ENCODE results near the gene ZCCHC14.
"Not testable (repeated sequence)": the region's sequence is repeated elsewhere in the genome, so short reads cannot be mapped to it uniquely, and the experiment has no call there.

ZCCHC14 gene

GRCh38 chr16:87528690-87529579, 36.1 kb upstream of the ZCCHC14 start:
- Histone ChIP-seq H3K27ac (no peak overlapping the region), H4K20me1 (no peaks in the 10 kb centered on the region), H3K9me3 (replicated peaks in 1 of 11) (peaks cover 41 to 58% (median 54%) of the 10 kb centered on the region in 11 experiments), H3K36me3 (no peaks in the 10 kb centered on the region), H3K27me3 (0 out of 22 replicates have a peak, but pooled peaks cover 0 to 3% (median 0%) of the 10 kb centered on the region in 11 experiments), H3K4me3 (no peak overlapping the region), H3K4me1 (no peaks in the 10 kb centered on the region), H3K4me2 (no peak overlapping the region), H3K9ac (no peak overlapping the region)
- no peak for TF ChIP-seq Cebpa-rat (IDR thresholded peaks at IDR 0.05)

GRCh38 chr16:87527055-87527724, 34.4 kb upstream of the ZCCHC14 start:
- Histone ChIP-seq H3K4me1 (no peaks in the 10 kb centered on the region), H3K9ac (no peak overlapping the region), H3K36me3 (no peaks in the 10 kb centered on the region), H4K20me1 (no peaks in the 10 kb centered on the region), H3K9me3 (replicated peaks in 1 of 11) (peaks cover 32 to 52% (median 46%) of the 10 kb centered on the region in 11 experiments), H3K27ac (no peak overlapping the region), H3K27me3 (0 out of 22 replicates have a peak, but pooled peaks cover 0 to 3% (median 0%) of the 10 kb centered on the region in 11 experiments), H3K4me2 (no peak overlapping the region), H3K4me3 (no peak overlapping the region)
- no peak for TF ChIP-seq Cebpa-rat (IDR thresholded peaks at IDR 0.05)

- Histone ChIP-seq H3K27ac (no peak overlapping the region), H3K9me3 (replicated peaks in 1 of 11) (peaks cover 30 to 44% (median 38%) of the 10 kb centered on the region in 11 experiments), H3K4me1 (no peaks in the 10 kb centered on the region), H3K27me3 (0 out of 22 replicates have a peak, but pooled peaks cover 0 to 3% (median 0%) of the 10 kb centered on the region in 11 experiments), H3K4me3 (no peak overlapping the region), H4K20me1 (no peaks in the 10 kb centered on the region), H3K9ac (no peak overlapping the region), H3K36me3 (no peaks in the 10 kb centered on the region), H3K4me2 (no peak overlapping the region)
- TF ChIP-seq Cebpa-rat (IDR thresholded peaks at IDR 0.05) = no peak
These were observed 33.6 kb upstream of the ZCCHC14 start for GRCh38 chr16:87526238-87526947.

GRCh38 chr16:87525352-87525751, 32.5 kb upstream of the ZCCHC14 start:
- Histone ChIP-seq H3K4me2 (no peak overlapping the region), H3K9ac (no peak overlapping the region), H3K27ac (no peak overlapping the region), H3K4me3 (no peak overlapping the region), H3K36me3 (no peaks in the 10 kb centered on the region), H3K27me3 (0 out of 22 replicates have a peak, but pooled peaks cover 0 to 3% (median 0%) of the 10 kb centered on the region in 11 experiments), H3K9me3 (replicated peaks in 1 of 11) (peaks cover 20 to 34% (median 28%) of the 10 kb centered on the region in 11 experiments), H3K4me1 (no peaks in the 10 kb centered on the region), H4K20me1 (no peaks in the 10 kb centered on the region)
- TF ChIP-seq Cebpa-rat (IDR thresholded peaks at IDR 0.05) = no peak

- no peak overlapping the region for H3K27ac ChIP-seq
- no peak overlapping the region for H3K4me3 ChIP-seq
- no peak for TF ChIP-seq Cebpa-rat (IDR thresholded peaks at IDR 0.05)
- no peaks in the 10 kb centered on the region for H3K36me3 ChIP-seq
- peaks cover 10 to 24% (median 19%) of the 10 kb centered on the region in 11 experiments for H3K9me3 ChIP-seq (replicated peaks in 1 of 11)
- no peak overlapping the region for H3K9ac ChIP-seq
- H3K4me1 ChIP-seq = no peaks in the 10 kb centered on the region
- H4K20me1 ChIP-seq = no peaks in the 10 kb centered on the region
- H3K4me2 ChIP-seq = no peak overlapping the region
- H3K27me3 ChIP-seq = 0 out of 22 replicates have a peak, but pooled peaks cover 0 to 3% (median 0%) of the 10 kb centered on the region in 11 experiments
These were observed 31.6 kb upstream of the ZCCHC14 start for GRCh38 chr16:87524407-87524806.

GRCh38 chr16:87523605-87524004, 30.8 kb upstream of the ZCCHC14 start:
- H4K20me1 ChIP-seq, H3K9ac ChIP-seq, H3K4me1 ChIP-seq: not testable (repeated sequence)

GRCh38 chr16:87521764-87522163, 28.9 kb upstream of the ZCCHC14 start:
- not testable (repeated sequence) for H3K36me3 ChIP-seq, H3K4me3 ChIP-seq

More at GRCh38 chr16:87523605-87524004, 30.8 kb upstream of the ZCCHC14 start:
- H3K27me3 ChIP-seq, H3K4me2 ChIP-seq, H3K36me3 ChIP-seq, H3K4me3 ChIP-seq, H3K27ac ChIP-seq: not testable (repeated sequence)
- peaks cover 5 to 16% (median 11%) of the 10 kb centered on the region in 11 experiments; a peak in 17 of 22 replicates for H3K9me3 ChIP-seq (replicated peaks in 1 of 11)

GRCh38 chr16:87519170-87519569, 26.3 kb upstream of the ZCCHC14 start:
- not testable (repeated sequence) for H3K9ac ChIP-seq, H3K4me1 ChIP-seq, H3K36me3 ChIP-seq, H4K20me1 ChIP-seq, H3K27ac ChIP-seq, H3K4me3 ChIP-seq, H3K4me2 ChIP-seq, H3K27me3 ChIP-seq
- H3K9me3 ChIP-seq (replicated peaks in 1 of 11) = peaks cover 4 to 14% (median 10%) of the 10 kb centered on the region in 11 experiments; a peak in 14 of 22 replicates

More at GRCh38 chr16:87521764-87522163, 28.9 kb upstream of the ZCCHC14 start:
- H3K27ac ChIP-seq, H3K27me3 ChIP-seq, H3K9ac ChIP-seq, H3K4me2 ChIP-seq, H4K20me1 ChIP-seq, H3K4me1 ChIP-seq: not testable (repeated sequence)
- peaks cover 4 to 14% (median 10%) of the 10 kb centered on the region in 11 experiments; a peak in 14 of 22 replicates for H3K9me3 ChIP-seq (replicated peaks in 1 of 11)

GRCh38 chr16:87518430-87519051, 25.7 kb upstream of the ZCCHC14 start:
- H3K4me3 ChIP-seq, H3K27me3 ChIP-seq, H3K36me3 ChIP-seq, H3K9ac ChIP-seq, H3K4me1 ChIP-seq, H3K27ac ChIP-seq, H4K20me1 ChIP-seq: not testable (repeated sequence)
- H3K9me3 ChIP-seq (replicated peaks in 1 of 11) = peaks cover 4 to 14% (median 10%) of the 10 kb centered on the region in 11 experiments; a peak in 14 of 22 replicates
- 0 out of 22 replicates have a peak overlapping the region, but pooled peaks of 1 of the 11 experiments have one; percentile 15 for H3K4me2 ChIP-seq

GRCh38 chr16:87517610-87518429, 25.0 kb upstream of the ZCCHC14 start:
- H3K4me2 ChIP-seq = peak overlapping the region in 3 of 11 experiments; percentile 26 to 37 (median 31); a peak in 2 of 22 replicates
- not testable (repeated sequence) for H3K4me3 ChIP-seq; H3K4me1 ChIP-seq; H3K27me3 ChIP-seq; H3K36me3 ChIP-seq; H3K27ac ChIP-seq; H4K20me1 ChIP-seq; H3K9ac ChIP-seq; H3K9me3 ChIP-seq (replicated peaks in 1 of 11)
